Calu3 (cell line): ENCODE results near the gene BCL2L13. TPM values are rescaled to one million over a fixed set of nuclear protein-coding genes. Genes with fewer than 3 reads are reported as not detected.

Experiments used
- BruUV-seq: library from RNA; stranded (reverse); fragments of 400-500 nt; replicated peaks from 2 replicates; lab custom pipeline; 2021; lab: Mats Ljungman, UMichigan
- CTCF ChIA-PET: fragments of 300-600 bp; sonication (Branson Sonifier 250); formaldehyde crosslinking; loops from one replicate; lab custom pipeline; 2022; ENCODE audit warnings: antibody characterized with exemption; lab: Charles Lee
- DNase-seq: peaks from one replicate; pipeline ENCODE4 v3.0.0; 2022
- H3K27ac Mint-ChIP-seq: one replicate; pipeline ENCODE4 v1.8.0; 2022; ENCODE audit warnings: mixed read lengths; ENCODE audit not compliant: unreplicated experiment
- H3K27me3 Mint-ChIP-seq: one replicate; pipeline ENCODE4 v1.8.0; 2022; ENCODE audit warnings: mixed read lengths; ENCODE audit not compliant: unreplicated experiment
- H3K36me3 Mint-ChIP-seq: one replicate; pipeline ENCODE4 v1.8.0; 2022; ENCODE audit warnings: mild to moderate bottlenecking, moderate library complexity, mixed read lengths; ENCODE audit not compliant: insufficient read depth, unreplicated experiment
- H3K4me1 Mint-ChIP-seq: one replicate; pipeline ENCODE4 v1.8.0; 2022; ENCODE audit warnings: mild to moderate bottlenecking, low read depth, mixed read lengths; ENCODE audit not compliant: unreplicated experiment
- H3K4me3 Mint-ChIP-seq: one replicate; pipeline ENCODE4 v1.8.0; 2022; ENCODE audit warnings: mild to moderate bottlenecking, low read depth, moderate library complexity, mixed read lengths; ENCODE audit not compliant: unreplicated experiment
- H3K9me3 Mint-ChIP-seq: one replicate; pipeline ENCODE4 v1.8.0; 2022; ENCODE audit warnings: low read depth, mixed read lengths; ENCODE audit not compliant: unreplicated experiment
- intact Hi-C: fragments of 100-400 bp; cut with micrococcal nuclease; formaldehyde crosslinking; loops from one replicate; pipeline ENCODE4 v1.10.0; 2022; ENCODE audit not compliant: unreplicated experiment
- total RNA-seq: library from RNA; stranded (reverse); gene quantifications from 2 replicates; pipeline ENCODE4 v1.2.3, GENCODE V29; 2022
- TF ChIP-seq, protein P1 (sequence below): fragments of 200-600 bp; IDR thresholded peaks from one replicate; pipeline ENCODE4 v1.8.0; 2022; ENCODE audit warnings: antibody characterized with exemption; ENCODE audit not compliant: unreplicated experiment

The BCL2L13 gene
- total RNA-seq, 1 experiment from 2014 or later: 49.3 TPM

DNA sequence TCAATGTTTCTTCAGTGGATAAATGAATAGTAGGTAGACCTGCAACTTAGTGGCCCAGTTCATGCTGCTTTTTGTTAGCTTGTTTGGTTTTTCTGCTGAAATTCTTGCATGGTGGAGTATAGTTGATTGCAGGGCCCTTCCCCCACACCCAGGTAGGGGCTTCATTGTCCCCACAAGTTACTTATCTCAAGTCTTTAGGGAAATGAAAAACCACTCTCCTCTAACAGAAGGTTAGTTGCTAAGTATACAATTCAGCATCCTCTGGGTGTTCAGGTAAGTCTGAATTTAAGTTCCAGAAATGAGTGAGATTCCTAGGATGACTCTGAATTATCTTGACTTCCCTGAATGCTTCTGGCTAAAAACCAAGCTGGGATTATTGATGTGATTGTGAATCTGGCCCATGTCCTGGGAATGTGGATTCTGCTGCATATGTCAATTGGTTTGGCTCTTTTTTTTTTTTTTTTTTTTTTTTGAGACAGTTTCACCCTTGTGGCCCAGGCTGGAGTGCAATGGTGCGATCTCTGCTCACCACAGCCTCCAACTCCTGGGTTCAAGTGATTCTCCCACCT lies 40.3 kb downstream of the BCL2L13 start:
- TF ChIP-seq, protein P1, sequence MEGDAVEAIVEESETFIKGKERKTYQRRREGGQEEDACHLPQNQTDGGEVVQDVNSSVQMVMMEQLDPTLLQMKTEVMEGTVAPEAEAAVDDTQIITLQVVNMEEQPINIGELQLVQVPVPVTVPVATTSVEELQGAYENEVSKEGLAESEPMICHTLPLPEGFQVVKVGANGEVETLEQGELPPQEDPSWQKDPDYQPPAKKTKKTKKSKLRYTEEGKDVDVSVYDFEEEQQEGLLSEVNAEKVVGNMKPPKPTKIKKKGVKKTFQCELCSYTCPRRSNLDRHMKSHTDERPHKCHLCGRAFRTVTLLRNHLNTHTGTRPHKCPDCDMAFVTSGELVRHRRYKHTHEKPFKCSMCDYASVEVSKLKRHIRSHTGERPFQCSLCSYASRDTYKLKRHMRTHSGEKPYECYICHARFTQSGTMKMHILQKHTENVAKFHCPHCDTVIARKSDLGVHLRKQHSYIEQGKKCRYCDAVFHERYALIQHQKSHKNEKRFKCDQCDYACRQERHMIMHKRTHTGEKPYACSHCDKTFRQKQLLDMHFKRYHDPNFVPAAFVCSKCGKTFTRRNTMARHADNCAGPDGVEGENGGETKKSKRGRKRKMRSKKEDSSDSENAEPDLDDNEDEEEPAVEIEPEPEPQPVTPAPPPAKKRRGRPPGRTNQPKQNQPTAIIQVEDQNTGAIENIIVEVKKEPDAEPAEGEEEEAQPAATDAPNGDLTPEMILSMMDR: no peak
- intact Hi-C loops: no loop called here
- H3K4me1 Mint-ChIP-seq: no peaks in the 10 kb centered on the region
- no TSS peak for BruUV-seq
- H3K4me3 Mint-ChIP-seq: no peak overlapping the region
- no peaks in the 10 kb centered on the region for H3K36me3 Mint-ChIP-seq
- CTCF ChIA-PET: no interaction called here
- no peaks in the 10 kb centered on the region for H3K27me3 Mint-ChIP-seq
- H3K27ac Mint-ChIP-seq: no peak overlapping the region
- DNase-seq: no peak
- H3K9me3 Mint-ChIP-seq: no peaks in the 10 kb centered on the region

DNA sequence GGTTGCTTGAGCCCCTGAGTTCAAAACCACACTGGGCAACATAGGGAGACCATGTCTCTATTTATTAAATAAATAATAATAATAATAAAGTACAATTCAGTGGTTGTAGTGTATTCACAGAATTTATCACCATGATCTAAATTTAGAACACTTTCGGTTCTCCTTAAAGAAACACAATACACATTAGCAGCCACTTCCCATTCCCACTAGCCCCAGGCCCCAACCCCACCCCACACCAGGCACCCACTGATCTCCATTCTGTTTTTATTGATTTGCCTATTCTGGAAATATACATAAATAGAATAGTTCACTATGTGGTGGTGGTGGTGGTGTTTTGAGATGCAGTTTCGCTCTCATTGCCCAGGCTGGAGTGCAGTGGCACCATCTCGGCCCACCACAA lies 45.7 kb downstream of the BCL2L13 start:
- TF ChIP-seq, protein P1: no peak
- no peak overlapping the region for H3K4me3 Mint-ChIP-seq
- no peaks in the 10 kb centered on the region for H3K27me3 Mint-ChIP-seq
- CTCF ChIA-PET: no interaction called here
- no peaks in the 10 kb centered on the region for H3K9me3 Mint-ChIP-seq
- no peaks in the 10 kb centered on the region for H3K4me1 Mint-ChIP-seq
- BruUV-seq: no TSS peak
- DNase-seq: no peak
- peaks cover 5% of the 10 kb centered on the region for H3K36me3 Mint-ChIP-seq
- H3K27ac Mint-ChIP-seq: no peak overlapping the region
- intact Hi-C loops: no loop called here

- TF ChIP-seq, protein P1: no peak
- Mint-ChIP-seq H3K9me3 (no peaks in the 10 kb centered on the region), H3K4me1 (no peaks in the 10 kb centered on the region), H3K4me3 (no peak overlapping the region), H3K27ac (no peak overlapping the region), H3K36me3 (no peaks in the 10 kb centered on the region), H3K27me3 (no peaks in the 10 kb centered on the region)
- intact Hi-C loops: no loop called here
- CTCF ChIA-PET: interaction anchor here (0.6 kb wide), 1 partner anchor 31 kb away, joined by 3 read pairs; no protein-coding TSS in a partner anchor
- no peak for DNase-seq
- BruUV-seq: no TSS peak
These were observed 54.3 kb downstream of the BCL2L13 start for GRCh38 chr22:17692841-17693240.

DNA sequence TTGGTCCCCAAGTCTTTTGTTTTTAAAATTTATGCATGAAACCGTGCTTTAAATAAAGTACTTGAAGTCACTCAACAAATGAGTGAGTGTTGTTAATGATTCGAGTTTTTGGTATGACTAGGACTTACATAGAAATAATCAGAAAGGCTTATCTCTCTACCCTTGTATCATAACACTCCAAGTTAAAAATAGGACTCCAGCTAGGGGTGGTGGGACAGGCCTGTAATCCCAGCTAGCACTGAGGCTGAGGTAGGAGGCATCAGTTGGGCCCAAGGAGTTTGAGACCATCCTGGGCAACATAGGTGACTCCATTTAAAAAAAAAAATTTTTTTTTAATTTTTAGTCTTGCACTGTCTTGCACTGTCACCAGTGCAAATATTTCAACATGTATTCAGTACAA lies 55.6 kb downstream of the BCL2L13 start:
- BruUV-seq: no TSS peak
- H3K4me3 Mint-ChIP-seq: no peak overlapping the region
- no peaks in the 10 kb centered on the region for H3K9me3 Mint-ChIP-seq
- H3K27me3 Mint-ChIP-seq: no peaks in the 10 kb centered on the region
- TF ChIP-seq, protein P1: no peak
- H3K4me1 Mint-ChIP-seq: no peaks in the 10 kb centered on the region
- H3K27ac Mint-ChIP-seq: no peak overlapping the region
- intact Hi-C loops: no loop called here
- H3K36me3 Mint-ChIP-seq: no peaks in the 10 kb centered on the region
- DNase-seq: no peak
- CTCF ChIA-PET: no interaction called here
